GM23338 (cell line): ENCODE results near the gene CNTNAP2. TPM values are rescaled to one million over a fixed set of nuclear protein-coding genes. Genes with fewer than 3 reads are reported as not detected.

Source experiments
- ATAC-seq: fragments of 200-7000 bp; cut with Tn5 transposase; 3 replicates; pipeline ENCODE4 v1.9.1; 2020
- DNase-seq: peaks from one replicate; pipeline ENCODE4 v3.0.0-alpha.2; 2015; ENCODE audit warnings: low spot score
- H2AFZ ChIP-seq: fragments of 200-600 bp; sonication (generic); 2 replicates; pipeline ENCODE4 v1.8.0; 2016; ENCODE audit warnings: antibody characterized with exemption, mild to moderate bottlenecking, moderate library complexity
- H3F3A ChIP-seq: fragments of 200-600 bp; sonication (generic); replicated peaks from 2 replicates; pipeline ENCODE4 v1.8.0; 2017; ENCODE audit warnings: antibody characterized with exemption, mixed run types, low read depth
- H3K27ac ChIP-seq: fragments of 200-600 bp; sonication (generic); 2 replicates; pipeline ENCODE4 v1.6.1; 2016; ENCODE audit warnings: low read depth
- H3K27me3 ChIP-seq: fragments of 200-600 bp; sonication (generic); 2 replicates; pipeline ENCODE4 v1.8.0; 2016; ENCODE audit warnings: mild to moderate bottlenecking, mixed run types, moderate library complexity; ENCODE audit not compliant: insufficient read depth
- H3K36me3 ChIP-seq: fragments of 200-600 bp; sonication (generic); 2 replicates; pipeline ENCODE4 v1.8.0; 2016; ENCODE audit warnings: mild to moderate bottlenecking; ENCODE audit not compliant: insufficient read depth
- H3K4me1 ChIP-seq: fragments of 200-600 bp; sonication (generic); 2 replicates; pipeline ENCODE4 v1.8.0; 2016; ENCODE audit warnings: mild to moderate bottlenecking, moderate library complexity; ENCODE audit not compliant: insufficient read depth
- H3K4me2 ChIP-seq: fragments of 200-600 bp; sonication (generic); 2 replicates; pipeline ENCODE4 v1.7.1; 2017; ENCODE audit warnings: mixed run types
- H3K4me3 ChIP-seq: fragments of 200-600 bp; sonication (generic); 2 replicates; pipeline ENCODE4 v1.6.1; 2016; ENCODE audit warnings: mixed run types
- H3K79me2 ChIP-seq: fragments of 200-600 bp; sonication (generic); replicated peaks from 2 replicates; pipeline ENCODE4 v1.8.0; 2017; ENCODE audit warnings: mild to moderate bottlenecking; ENCODE audit not compliant: insufficient read depth
- H3K9me2 ChIP-seq: fragments of 200-600 bp; sonication (generic); 2 replicates; pipeline ENCODE4 v1.8.0; 2017; ENCODE audit not compliant: insufficient read depth
- H4K20me1 ChIP-seq: fragments of 200-600 bp; sonication (generic); replicated peaks from 2 replicates; pipeline ENCODE4 v1.8.0; 2017; ENCODE audit warnings: mild to moderate bottlenecking; ENCODE audit not compliant: insufficient read depth
- H3K27ac Mint-ChIP-seq: 2 replicates; pipeline ENCODE4 v1.8.0; 2020; ENCODE audit warnings: inconsistent platforms, mild to moderate bottlenecking, moderate library complexity, mixed read lengths
- H3K27me3 Mint-ChIP-seq: 3 replicates; pipeline ENCODE4 v1.8.0; 2022; ENCODE audit warnings: low read depth, mild to moderate bottlenecking, moderate library complexity, mixed read lengths, inconsistent platforms; ENCODE audit not compliant: insufficient read depth, poor library complexity
- H3K36me3 Mint-ChIP-seq: 3 replicates; pipeline ENCODE4 v1.8.0; 2021; ENCODE audit warnings: low read depth, mild to moderate bottlenecking, inconsistent platforms, moderate library complexity, mixed read lengths
- H3K4me1 Mint-ChIP-seq: 3 replicates; pipeline ENCODE4 v1.8.0; 2020; ENCODE audit warnings: mild to moderate bottlenecking, inconsistent platforms, mixed read lengths
- H3K4me3 Mint-ChIP-seq: 3 replicates; pipeline ENCODE4 v1.8.0; 2021; ENCODE audit warnings: moderate library complexity, mild to moderate bottlenecking, inconsistent platforms, mixed read lengths
- H3K9me3 Mint-ChIP-seq: 3 replicates; pipeline ENCODE4 v1.8.0; 2020; ENCODE audit warnings: moderate library complexity, mild to moderate bottlenecking, inconsistent platforms, mixed read lengths
- CREB1 ChIP-seq: fragments of 250-450 bp; sonication (Bioruptor Pico); IDR thresholded peaks from 2 replicates; pipeline ENCODE4 v1.5.0; 2020; ENCODE audit warnings: low read depth, mild to moderate bottlenecking, moderate library complexity
- ETS1 ChIP-seq: IDR thresholded peaks from 2 replicates; pipeline ENCODE4 v1.6.1; 2016; ENCODE audit warnings: antibody characterized with exemption
- EZH2 ChIP-seq: fragments of 200-600 bp; sonication (generic); IDR thresholded peaks from one replicate; pipeline ENCODE4 v1.8.0; 2017; ENCODE audit warnings: antibody characterized with exemption, mild to moderate bottlenecking, low read depth; ENCODE audit not compliant: unreplicated experiment
- JUNB ChIP-seq: IDR thresholded peaks from one replicate; pipeline ENCODE4 v1.6.1; 2016; ENCODE audit warnings: antibody characterized with exemption; ENCODE audit not compliant: unreplicated experiment
- NANOG ChIP-seq: IDR thresholded peaks from 2 replicates; pipeline ENCODE4 v1.6.1; 2016; ENCODE audit warnings: antibody characterized with exemption, borderline replicate concordance
- POLR2AphosphoS5 ChIP-seq: IDR thresholded peaks from 2 replicates; pipeline ENCODE4 v1.6.1; 2016; ENCODE audit warnings: antibody characterized with exemption, low read depth
- REST ChIP-seq: IDR thresholded peaks from one replicate; pipeline ENCODE4 v1.6.1; 2018; ENCODE audit warnings: antibody characterized with exemption; ENCODE audit not compliant: unreplicated experiment
- STAT1 ChIP-seq: IDR thresholded peaks from one replicate; pipeline ENCODE4 v1.6.1; 2016; ENCODE audit warnings: antibody characterized with exemption; ENCODE audit not compliant: unreplicated experiment
- ZNF114 ChIP-seq: fragments of 250-450 bp; sonication (Bioruptor Pico); IDR thresholded peaks from 2 replicates; pipeline ENCODE4 v1.5.0; 2020; ENCODE audit warnings: mild to moderate bottlenecking, moderate library complexity
- ZNF331 ChIP-seq: fragments of 250-450 bp; sonication (Bioruptor Pico); IDR thresholded peaks from 2 replicates; pipeline ENCODE4 v1.5.0; 2020; ENCODE audit warnings: low read depth, mild to moderate bottlenecking, moderate library complexity
- ZNF462 ChIP-seq: fragments of 250-450 bp; sonication (Bioruptor Pico); IDR thresholded peaks from 2 replicates; pipeline ENCODE4 v1.5.0; 2020; ENCODE audit warnings: mild to moderate bottlenecking, moderate library complexity
- polyA plus RNA-seq: library from polyadenylated mRNA; unstranded; fragments of >200 nt; fragmentation: Nextera tagmentation; extraction: Ambion mirVana; gene quantifications from 2 replicates; pipeline ENCODE4 v1.2.1, GENCODE V29; 2016
- total RNA-seq: library from RNA; depleted of rRNA; stranded (reverse); fragments of >200 nt; shearing (Covaris generic); gene quantifications from 2 replicates; pipeline ENCODE4 v1.2.3, GENCODE V29; 2014
- TF ChIP-seq, protein P1 (sequence below), 2 experiments: fragments of 200-600 bp in 1 of 2; sonication (generic) in 1 of 2; conservative IDR thresholded peaks; 2 replicates each; pipeline versions ENCODE4 v1.5.1 to v1.6.1; 2016 to 2017; ENCODE audit warnings: antibody characterized with exemption in 2 of 2, low read depth in 2 of 2, mild to moderate bottlenecking in 2 of 2, moderate library complexity in 1 of 2

The CNTNAP2 gene
- total and polyA plus RNA-seq, 2 experiments from 2014 or later = 38.2 to 61.3 TPM

DNA sequence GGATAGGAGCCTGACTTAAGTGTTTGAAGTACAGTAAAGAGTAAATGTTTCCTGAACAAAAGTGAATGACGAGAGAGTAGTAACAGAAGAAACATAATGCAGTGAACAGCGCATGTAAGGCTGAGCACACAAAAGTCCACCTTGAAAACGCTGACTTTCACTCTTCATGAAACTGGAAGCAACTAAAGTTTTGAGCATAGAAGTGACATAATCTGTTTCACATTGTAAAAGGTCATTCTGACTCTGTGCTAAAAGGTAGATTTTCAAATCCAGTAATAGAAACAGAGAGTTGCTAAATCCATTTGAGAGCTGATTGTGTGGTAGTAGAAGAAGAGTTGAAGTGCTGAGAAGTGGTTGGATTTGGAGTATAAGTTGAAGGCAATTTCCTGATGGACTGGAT lies 1037.0 kb downstream of the CNTNAP2 start (continued):
- TF ChIP-seq ZNF462 = no peak
- no peak for TF ChIP-seq EZH2
- TF ChIP-seq POLR2AphosphoS5 = no peak
- no peak for TF ChIP-seq ETS1
- TF ChIP-seq ZNF114 (CRISPR knock-in tag) = no peak
- TF ChIP-seq CREB1 (CRISPR knock-in tag) = no peak

DNA sequence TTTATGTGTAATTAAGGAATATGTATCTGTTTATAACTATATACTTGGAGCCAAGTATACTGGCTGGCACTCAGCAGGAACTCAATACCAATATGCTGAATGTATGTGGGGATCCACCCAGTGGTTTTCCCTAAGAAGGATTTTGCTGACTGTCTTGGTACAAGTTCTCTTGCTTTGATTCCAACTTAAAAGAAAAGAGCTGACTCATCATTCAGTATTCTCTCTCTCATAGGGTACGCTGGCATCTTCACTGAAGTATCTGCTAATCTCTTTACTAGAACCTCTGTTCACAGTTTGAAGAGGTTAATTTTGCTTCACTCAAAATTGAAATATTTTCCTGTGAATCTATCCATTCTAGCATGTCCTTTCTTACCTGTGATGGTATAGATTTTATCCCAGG lies 1044.8 kb downstream of the CNTNAP2 start:
- Mint-ChIP-seq H3K27me3 (no peaks in the 10 kb centered on the region), H3K9me3 (peaks cover 7% of the 10 kb centered on the region; the same call in 2 of the 3 replicates), H3K4me3 (no peak overlapping the region), H3K36me3 (no peaks in the 10 kb centered on the region), H3K27ac (no peak overlapping the region), H3K4me1 (peaks cover 3% of the 10 kb centered on the region; the same call in 2 of the 3 replicates)
- no peak overlapping the region for H3K27ac ChIP-seq
- H3K9me2 ChIP-seq = no peaks in the 10 kb centered on the region
- no peak overlapping the region for H3K4me3 ChIP-seq
- H3K36me3 ChIP-seq = no peaks in the 10 kb centered on the region
- no peaks in the 10 kb centered on the region for H3K27me3 ChIP-seq
- no peak overlapping the region for H3K4me2 ChIP-seq
- no peak for ATAC-seq
- H3K79me2 ChIP-seq = no peaks in the 10 kb centered on the region
- no peak overlapping the region for H2AFZ ChIP-seq
- H3K4me1 ChIP-seq = no peaks in the 10 kb centered on the region
- no peaks in the 10 kb centered on the region for H4K20me1 ChIP-seq
- DNase-seq = no peak
- H3F3A ChIP-seq = no peaks in the 10 kb centered on the region
- TF ChIP-seq ZNF331 (CRISPR knock-in tag) = no peak
- TF ChIP-seq CREB1 (CRISPR knock-in tag) = no peak
- TF ChIP-seq, protein P1, sequence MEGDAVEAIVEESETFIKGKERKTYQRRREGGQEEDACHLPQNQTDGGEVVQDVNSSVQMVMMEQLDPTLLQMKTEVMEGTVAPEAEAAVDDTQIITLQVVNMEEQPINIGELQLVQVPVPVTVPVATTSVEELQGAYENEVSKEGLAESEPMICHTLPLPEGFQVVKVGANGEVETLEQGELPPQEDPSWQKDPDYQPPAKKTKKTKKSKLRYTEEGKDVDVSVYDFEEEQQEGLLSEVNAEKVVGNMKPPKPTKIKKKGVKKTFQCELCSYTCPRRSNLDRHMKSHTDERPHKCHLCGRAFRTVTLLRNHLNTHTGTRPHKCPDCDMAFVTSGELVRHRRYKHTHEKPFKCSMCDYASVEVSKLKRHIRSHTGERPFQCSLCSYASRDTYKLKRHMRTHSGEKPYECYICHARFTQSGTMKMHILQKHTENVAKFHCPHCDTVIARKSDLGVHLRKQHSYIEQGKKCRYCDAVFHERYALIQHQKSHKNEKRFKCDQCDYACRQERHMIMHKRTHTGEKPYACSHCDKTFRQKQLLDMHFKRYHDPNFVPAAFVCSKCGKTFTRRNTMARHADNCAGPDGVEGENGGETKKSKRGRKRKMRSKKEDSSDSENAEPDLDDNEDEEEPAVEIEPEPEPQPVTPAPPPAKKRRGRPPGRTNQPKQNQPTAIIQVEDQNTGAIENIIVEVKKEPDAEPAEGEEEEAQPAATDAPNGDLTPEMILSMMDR (conservative IDR thresholded peaks at IDR 0.05; ENCODE audit: low read depth in 2 of 2) = no peak
- TF ChIP-seq ETS1 = no peak
- TF ChIP-seq POLR2AphosphoS5 = no peak
- no peak for TF ChIP-seq NANOG
- TF ChIP-seq STAT1 = no peak
- TF ChIP-seq JUNB = no peak
- no peak for TF ChIP-seq REST
